Pulmonary artery endothelial cell (primary cell): Measurements from ENCODE around the gene NCS1. TPM values are rescaled to one million over a fixed set of nuclear protein-coding genes. Genes with fewer than 3 reads are reported as not detected.
"Not testable (repeated sequence)": the region's sequence is repeated elsewhere in the genome, so short reads cannot be mapped to it uniquely, and the experiment has no call there.

Experiments used
- DNase-seq: peaks from one replicate; pipeline ENCODE4 v3.0.0-alpha.2; 2011; ENCODE audit warnings: low read depth, low spot score
- total RNA-seq: library from RNA; depleted of rRNA; stranded (reverse); fragments of >200 nt; gene quantifications from 2 replicates; pipeline ENCODE4 v1.2.3, GENCODE V29; 2014

Gene NCS1
- total RNA-seq, 1 donor from 2014 or later = 44.1 TPM

GRCh38 chr9:130262061-130262745 is 90.0 kb downstream of the NCS1 start:
- no peak for DNase-seq

GRCh38 chr9:130262771-130263170 is 90.6 kb downstream of the NCS1 start:
- no peak for DNase-seq

- DNase-seq = no peak
These were observed 91.6 kb downstream of the NCS1 start for GRCh38 chr9:130263601-130264413.

- DNase-seq = no peak
These were observed 92.5 kb downstream of the NCS1 start for GRCh38 chr9:130264414-130265350.

- no peak for DNase-seq
These were observed 93.4 kb downstream of the NCS1 start, which contains the start of gene HMCN2 for GRCh38 chr9:130265431-130266235. HMCN2 (plus strand) TSS chr9:130265760; CDS start chr9:130265879, 119 bp downstream.

GRCh38 chr9:130266236-130267098 is 94.3 kb downstream of the NCS1 start:
- DNase-seq = no peak

DNA sequence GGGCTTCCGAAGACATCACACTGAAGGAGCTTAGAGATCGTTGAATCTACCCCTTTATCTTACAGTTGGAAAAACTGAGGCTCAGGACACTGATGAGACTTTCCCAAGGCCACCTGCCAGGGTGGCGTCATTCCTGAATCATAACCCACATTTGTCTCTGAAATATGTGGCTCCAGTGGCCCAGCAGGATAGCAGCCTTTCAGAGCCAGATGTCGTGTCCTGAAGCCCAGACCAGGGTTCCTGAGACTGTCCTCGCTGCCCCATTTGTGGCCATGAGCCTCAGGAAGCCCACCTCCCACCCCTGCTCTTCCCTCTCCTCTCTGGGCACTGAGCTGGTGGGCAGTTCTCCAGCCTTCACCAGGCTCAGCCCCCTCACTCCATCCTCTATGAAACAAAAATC is 95.7 kb downstream of the NCS1 start:
- no peak for DNase-seq

GRCh38 chr9:130268521-130269211 is 96.5 kb downstream of the NCS1 start:
- DNase-seq = no peak

DNA sequence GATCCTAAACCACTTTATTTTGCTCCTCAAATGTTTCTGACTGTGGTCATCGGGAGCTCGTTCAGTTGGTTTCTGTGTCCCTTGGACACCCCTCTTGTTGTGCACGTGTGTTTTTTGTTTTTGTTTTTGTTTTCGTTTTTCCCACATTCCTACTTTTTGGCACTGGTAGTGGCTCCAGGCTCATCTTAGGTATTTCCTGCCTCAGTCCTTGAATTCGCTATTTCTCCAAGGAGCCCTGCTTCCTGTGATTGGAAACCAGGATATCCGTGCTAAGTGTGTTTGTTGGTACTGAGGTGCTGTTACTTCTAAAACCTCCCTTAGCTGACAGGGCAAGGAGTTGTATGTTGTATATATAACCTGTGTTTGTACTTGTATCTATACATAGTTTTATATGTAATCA is 99.3 kb downstream of the NCS1 start:
- DNase-seq = peak; percentile 60

- no peak for DNase-seq
These were observed 103.0 kb downstream of the NCS1 start for GRCh38 chr9:130275156-130275555.

GRCh38 chr9:130276121-130276520 is 103.9 kb downstream of the NCS1 start:
- DNase-seq = no peak

- no peak for DNase-seq
These were observed 104.8 kb downstream of the NCS1 start for GRCh38 chr9:130276955-130277354.

DNA sequence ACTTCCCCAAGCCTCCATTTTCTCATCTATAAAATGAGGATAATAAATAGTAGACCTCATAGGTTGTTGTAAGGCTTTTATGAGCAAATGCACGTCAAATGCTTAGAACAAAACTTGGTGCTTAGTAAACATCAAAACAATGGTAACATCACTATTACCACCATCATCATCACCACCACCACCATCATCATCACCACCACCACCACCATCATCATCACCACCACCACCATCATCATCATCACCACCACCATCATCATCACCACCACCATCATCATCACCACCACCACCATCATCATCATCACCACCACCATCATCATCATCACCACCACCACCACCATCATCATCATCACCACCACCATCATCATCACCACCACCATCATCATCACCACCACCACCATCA is 105.3 kb downstream of the NCS1 start:
- not testable (repeated sequence) for DNase-seq

DNA sequence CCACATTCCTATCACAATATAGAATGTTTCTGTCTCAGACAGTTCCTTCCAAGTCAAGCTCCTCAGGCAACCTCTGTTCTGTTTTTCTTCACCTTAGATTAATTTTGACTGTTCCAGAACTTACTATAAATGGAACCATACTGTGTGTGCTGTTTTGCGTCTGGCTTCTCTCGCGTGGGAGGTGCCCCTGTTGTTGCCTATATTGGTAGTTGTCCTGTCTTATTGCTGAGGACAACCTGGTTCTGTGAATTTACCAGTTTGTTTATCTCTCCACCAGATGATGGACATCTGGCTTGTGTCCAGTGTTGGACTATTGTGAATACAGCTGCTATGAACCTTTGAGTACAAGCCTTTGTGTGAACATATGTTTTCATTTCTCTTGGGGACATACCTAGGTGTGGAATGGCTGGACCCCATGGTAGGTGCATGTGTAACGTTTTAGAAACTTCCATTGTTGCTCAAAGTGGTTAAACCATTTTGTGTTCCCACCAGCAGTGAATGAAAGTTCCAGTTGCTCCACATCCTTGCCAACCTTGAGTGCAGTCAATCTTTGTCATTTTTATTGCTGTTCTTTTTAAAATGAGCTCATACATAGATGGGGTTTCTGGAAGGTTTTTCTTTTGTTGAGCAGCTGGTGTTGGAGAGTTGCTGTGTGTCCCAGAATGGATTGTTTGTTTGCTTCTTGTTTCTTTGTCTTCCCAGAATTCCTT is 111.5 kb downstream of the NCS1 start:
- DNase-seq = no peak

GRCh38 chr9:130284249-130284625 is 112.0 kb downstream of the NCS1 start:
- DNase-seq = no peak

DNA sequence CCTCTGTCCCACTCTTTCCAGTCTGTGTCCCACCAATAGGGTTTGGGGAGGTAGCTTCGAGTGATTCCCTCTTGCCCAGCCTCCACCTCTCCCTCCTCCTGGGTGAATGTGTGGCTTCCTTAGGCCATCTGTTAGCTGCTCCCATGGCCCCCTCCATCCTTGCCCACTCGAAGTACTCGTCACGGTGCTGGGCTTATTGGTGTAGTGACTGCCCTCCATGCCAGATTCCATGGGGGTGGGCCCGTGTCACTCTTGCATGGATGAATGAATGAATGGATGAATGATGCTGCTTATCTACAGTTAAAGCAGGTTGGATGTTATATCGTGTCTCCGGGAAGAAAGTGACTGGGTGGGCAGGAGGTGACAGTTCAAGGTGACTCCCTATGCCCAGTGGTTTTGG is 112.5 kb downstream of the NCS1 start:
- no peak for DNase-seq

DNA sequence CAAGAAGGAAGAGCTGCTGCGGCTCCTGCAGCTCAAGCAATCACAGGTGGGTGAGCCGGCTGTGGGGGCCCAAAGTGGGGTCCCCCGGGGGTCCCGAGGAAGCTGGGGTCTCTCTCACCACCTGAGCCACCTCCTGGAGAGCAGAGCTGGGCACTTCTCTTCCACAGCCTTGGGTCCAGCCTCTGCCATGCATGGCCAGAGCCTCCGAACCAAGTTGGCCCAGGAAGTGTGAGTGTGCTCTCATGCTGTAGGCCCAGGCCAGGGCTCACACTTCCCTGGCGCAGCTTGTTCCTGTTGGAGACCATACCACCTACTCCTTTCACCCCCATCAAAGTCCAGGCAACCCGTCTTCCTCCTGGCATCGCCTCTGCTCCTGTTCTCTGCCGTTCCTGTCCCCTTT is 113.1 kb downstream of the NCS1 start:
- DNase-seq = no peak

GRCh38 chr9:130286072-130286770 is 114.0 kb downstream of the NCS1 start:
- no peak for DNase-seq
